HG03521 (cell line): Measurements from ENCODE around the gene AANAT.

ENCODE experiments used
- ATAC-seq: cut with Tn5 transposase; IDR thresholded peaks from one replicate; pipeline ENCODE4 v1.9.1; 2021; ENCODE audit warnings: mild to moderate bottlenecking, moderate library complexity; ENCODE audit not compliant: unreplicated experiment

The AANAT gene

DNA sequence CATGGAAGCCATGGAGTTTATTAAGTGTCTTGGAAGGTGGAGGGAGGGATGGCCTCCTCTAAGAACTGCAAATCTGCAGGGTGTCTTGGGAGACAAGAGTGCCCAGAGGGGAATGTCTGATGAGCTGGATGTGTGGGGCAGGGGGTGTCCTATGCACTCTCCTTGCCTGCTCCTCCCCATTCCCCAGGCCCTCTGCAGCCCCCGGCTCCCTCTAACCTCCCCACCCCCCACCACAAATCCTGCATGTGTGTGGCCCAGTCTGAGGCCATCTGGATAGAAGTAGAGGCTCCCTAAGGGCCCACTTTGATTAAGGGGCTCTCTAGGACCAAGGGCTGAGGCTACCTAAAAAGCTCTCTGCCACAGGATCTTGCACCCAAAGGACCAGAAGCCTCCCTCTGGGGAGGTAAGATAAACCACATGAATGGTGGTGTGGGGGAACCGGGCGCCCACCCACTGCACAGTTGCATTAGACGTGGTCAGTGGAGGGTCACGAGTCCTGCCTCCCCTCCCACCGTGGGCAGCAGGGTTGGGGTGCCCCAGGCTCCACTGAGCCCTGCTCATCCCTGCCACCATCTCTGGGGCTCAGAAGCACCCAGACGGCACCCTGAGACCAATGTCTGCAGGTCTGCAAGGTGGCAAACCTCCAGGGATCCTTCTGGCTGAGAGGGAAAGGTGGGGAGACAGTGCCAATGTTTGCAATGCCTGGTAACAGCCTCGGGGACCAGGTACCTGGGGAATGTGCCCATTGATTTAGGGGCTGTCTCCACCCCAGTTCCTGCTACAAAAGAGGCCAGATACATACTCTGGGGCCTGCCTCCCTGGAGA, 618 bp downstream of the AANAT start:
- ATAC-seq: no peak

DNA sequence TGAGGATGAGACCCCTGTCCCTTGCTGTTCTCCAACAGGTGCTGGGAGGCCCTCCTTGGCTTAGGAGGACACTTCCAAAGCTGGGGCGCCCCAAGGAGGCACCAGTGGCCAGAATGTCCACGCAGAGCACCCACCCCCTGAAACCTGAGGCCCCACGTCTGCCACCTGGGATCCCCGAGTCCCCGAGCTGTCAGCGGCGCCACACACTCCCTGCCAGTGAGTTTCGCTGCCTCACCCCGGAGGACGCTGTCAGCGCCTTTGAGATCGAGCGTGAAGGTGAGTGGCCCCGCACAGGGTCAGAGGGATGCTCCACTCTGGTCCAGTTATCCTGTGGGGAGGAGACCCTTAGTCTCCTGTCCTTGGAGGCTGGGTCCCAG, 1.2 kb downstream of the AANAT start:
- no peak for ATAC-seq

DNA sequence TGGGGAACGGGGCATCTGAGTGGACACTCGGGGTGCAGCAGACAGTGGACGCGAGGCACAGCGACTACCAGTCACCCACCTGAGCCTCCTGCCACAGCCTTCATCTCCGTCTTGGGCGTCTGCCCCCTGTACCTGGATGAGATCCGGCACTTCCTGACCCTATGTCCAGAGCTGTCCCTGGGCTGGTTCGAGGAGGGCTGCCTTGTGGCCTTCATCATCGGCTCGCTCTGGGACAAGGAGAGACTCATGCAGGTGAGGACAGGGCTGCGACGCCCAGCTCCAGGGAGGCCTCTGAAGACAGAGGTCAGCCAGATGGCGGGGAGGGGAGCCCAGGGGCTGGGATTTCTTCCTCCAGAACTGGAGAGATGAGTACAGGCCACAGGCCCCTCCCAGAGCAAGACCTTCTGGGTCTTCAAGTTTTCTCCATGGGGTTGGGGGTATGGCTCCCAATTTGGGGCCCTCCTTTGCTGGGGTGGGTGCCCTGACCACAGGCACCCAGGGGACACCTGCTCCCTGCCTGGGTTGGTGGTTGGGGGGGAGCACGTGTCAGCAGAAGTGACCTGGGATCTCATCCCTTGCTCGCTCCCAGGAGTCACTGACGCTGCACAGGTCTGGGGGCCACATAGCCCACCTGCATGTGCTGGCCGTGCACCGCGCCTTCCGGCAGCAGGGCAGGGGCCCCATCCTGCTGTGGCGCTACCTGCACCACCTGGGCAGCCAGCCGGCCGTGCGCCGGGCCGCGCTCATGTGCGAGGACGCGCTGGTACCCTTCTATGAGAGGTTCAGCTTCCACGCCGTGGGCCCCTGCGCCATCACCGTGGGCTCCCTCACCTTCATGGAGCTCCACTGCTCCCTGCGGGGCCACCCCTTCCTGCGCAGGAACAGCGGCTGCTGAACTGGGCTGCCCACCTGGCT, 1.9 kb downstream of the AANAT start:
- no peak for ATAC-seq

DNA sequence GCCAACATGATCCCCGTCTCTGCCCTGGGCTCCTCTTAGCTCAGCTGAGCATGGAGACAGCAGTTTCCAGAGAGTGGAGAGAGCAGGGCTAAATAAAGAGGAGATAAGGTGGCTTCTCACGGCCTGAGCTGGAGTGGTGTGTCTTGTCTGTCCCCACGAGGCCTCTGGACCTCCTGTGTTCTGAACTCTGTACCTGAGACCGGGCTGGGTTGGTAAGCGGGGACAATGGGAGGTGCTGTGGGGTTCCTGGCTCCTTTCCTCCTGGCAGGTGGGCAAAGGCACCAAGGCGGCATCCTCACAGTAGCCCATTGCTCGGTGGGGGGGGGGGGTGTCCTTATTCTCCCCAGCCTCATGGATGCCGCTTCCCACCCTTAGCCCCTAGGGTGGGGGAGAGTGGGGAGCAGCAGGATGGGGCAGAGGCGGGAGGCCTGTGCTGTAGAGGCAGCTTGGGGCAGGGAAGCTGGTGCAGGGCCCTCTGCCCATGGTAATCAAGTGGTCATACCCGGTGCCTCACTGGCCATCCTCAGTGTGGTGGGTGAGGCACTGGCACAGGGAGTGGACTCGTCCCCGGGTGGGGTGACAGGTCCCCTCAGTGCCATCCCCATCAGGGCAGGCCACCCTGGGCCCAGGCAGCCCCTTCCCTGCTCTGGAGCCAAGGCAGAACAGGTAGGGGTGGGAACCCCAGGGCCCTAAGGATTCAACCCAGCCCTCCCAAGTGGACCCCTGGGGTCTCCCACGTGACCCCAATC, 2.8 kb downstream of the AANAT start:
- ATAC-seq: no peak

DNA sequence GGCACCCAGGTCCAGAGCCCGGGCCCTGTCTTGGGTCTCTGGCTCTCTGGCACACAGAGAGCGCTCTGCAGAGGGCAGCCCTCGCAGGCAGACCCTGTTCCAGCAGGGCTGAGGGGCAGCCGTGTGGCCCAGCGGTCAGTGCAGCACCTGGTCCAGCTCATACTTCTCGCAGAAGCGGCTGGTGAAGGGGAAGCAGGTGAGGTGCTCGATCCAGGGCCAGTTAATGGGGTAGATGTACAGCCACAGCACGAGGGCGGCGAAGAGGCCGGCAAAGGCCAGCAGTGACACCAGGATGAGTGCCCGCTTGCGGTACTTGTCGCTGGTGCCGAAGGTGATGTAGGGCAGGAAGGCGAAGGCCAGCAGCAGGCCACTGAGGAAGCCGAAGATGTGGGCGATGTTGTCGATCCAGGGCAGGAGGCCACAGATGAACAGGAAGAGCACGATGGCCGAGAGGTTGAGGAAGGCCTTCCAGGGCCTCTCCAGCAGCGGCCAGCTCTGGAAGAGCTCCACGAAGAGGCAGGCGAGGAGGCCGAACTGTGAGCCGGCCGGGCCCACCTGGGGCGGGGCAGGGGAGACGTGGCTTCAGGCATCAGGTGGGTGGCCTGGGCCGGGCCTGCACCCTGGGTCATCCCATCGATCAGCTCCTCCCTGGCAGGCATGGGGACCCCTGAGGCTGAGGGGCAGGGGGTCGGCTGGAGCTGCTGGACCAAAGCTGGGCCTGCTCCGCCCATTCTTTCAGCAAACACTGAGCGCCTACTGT, 4.3 kb downstream of the AANAT start:
- ATAC-seq: no peak

DNA sequence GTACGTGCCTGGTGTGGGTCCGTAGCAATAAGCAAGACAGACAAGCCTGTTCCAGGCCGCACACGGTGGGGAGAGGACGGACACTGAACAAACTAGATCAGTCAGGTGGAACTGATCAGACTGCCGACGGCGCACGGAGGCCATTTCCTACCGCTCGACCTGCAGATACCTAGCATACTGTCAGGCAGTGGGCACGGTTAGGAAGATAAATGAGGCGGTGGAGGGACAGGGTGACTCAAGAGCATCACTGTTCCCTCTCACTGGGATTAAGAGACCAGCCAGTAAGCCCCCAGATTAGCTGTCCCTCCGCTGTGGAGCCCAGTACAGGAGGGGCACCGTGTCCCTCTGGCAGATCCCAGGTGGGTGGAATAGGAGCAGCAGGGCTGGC, 4.8 kb downstream of the AANAT start:
- no peak for ATAC-seq

DNA sequence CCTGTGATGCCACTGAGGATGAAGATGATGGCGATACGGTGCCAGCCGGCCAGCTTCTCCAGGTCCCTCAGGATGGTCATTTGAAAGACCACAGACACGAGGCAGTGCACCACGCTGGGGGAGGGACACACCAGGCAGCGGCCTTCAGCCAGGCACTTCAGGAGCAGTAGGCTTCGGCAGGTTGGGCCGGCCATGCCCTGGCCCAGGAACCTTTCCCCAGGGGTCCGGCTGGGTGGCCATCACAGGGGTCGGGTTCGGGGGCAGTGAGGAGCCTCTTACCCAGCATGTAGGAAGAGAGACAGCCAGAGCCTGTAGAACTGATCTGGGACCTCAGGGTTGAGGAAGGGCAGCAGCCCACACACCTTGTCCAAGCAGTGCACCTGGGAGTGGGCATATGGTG, 5.3 kb downstream of the AANAT start:
- ATAC-seq: no peak

DNA sequence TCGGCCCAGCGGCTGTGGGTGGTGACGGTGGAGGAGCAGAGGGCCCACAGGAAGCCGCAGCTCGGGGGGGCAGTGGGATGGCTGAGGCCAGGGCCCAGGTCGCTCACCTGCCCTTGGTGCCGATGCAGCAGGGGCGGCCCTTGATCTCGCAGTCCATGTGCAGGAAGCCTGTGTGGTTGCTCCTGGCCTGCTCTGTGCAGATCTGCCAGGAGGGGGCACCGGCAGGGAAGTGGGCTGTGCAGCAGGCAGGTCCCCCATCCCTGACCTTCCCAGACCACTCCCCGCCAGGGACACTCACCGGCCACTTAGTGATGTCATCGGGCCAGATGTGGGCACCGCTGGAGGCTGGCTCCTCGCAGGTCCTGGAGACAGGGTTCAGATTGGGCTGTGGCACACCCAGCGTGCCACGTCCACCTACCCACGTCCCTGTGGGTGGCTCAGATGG, 6.2 kb downstream of the AANAT start:
- ATAC-seq: no peak

DNA sequence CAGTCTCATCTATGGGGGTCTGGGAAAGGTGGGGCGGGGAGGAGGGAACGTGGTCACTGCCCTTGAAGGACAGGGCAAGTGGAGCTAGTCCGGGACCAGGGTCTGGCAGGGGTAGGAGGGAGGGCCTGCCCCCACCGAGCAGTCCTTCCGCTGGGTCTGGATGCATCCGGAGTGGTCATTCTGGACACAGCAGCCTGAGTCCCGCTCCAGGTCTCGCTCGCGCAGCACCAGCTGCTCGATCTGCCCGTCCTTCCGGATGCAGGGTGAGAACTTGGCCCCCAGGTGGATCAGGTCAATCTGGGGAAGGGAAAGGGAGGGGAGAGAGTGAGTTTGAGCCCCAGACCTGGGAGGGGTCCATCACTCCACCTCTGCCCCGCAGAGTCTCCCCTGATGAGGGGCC, 6.8 kb downstream of the AANAT start:
- no peak for ATAC-seq

DNA sequence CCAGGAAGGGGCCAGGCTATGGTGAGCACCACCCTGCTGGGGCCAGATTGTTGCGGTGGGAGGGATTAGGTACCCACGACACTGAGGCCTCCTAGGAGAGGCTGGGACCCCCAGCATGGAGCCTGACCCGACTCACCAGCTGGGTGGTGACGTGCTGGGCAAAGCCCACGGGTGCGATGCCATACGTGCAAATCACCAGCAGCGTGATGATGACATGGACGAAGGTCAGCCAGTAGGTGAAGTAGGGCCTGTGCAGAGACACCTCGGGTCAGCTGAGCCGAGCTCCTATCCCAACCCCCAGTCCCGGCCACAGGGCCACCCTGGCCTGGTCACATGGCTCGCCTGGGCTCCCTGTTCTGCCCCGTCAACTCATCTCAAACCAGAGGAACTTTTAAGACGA, 7.5 kb downstream of the AANAT start:
- ATAC-seq: no peak

DNA sequence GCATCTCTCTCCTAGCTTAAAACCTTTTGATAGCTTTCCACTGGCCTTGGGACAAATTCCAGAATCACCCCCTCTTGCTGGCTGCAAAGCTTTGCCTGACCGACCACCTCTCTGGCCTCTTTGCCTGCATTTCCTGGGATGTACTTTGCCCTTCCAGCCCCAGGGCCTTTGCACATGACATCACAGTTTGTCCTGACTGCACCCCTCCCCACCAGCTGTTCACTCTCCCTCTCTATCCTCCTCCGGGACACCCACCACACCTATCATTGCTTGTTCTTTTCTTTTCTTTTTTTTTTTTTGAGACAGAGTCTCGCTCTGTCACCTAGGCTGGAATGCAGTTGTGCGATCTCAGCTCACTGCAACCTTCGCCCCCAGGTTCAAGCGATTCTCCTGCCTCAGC, 7.9 kb downstream of the AANAT start:
- ATAC-seq: no peak

DNA sequence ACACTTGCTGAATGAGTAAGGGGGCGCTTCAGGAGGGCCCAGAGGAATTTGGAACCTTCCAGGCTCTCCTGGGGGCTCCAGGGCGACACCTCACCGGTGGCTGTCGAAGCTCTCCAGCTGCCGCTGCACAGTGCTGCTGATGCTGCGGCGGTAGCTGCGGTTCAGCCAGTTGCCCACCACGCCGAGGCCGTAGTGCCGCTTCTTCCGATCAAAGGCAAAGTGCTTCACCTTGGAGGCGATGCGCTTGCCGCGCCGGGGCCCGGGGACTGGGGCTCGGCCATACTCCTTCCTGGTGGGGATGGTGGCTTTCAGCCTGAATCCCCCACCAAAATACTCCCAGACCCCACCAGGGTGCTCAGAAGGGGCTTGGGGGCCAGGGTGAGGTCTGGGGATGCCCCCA, 9.3 kb downstream of the AANAT start:
- ATAC-seq: no peak

DNA sequence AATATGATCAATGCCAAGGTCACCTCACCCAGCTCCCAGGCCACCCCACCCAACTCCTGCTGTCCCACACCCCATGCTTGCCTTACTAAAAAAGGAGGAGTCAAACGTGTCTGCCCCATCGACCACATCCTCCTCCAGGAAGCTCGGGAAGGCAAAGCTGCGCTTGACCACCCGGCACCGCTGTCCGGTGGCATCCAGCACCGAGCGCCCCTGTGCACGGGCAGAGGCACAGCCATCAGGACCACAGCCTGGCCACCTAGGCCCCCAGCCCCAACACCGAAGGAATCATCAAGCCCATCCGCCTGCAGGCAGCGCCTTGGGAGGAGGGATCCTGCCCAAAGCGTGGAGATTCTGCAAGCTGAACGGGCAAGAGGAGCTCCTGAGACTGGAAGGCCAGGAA, 10.2 kb downstream of the AANAT start:
- no peak for ATAC-seq

DNA sequence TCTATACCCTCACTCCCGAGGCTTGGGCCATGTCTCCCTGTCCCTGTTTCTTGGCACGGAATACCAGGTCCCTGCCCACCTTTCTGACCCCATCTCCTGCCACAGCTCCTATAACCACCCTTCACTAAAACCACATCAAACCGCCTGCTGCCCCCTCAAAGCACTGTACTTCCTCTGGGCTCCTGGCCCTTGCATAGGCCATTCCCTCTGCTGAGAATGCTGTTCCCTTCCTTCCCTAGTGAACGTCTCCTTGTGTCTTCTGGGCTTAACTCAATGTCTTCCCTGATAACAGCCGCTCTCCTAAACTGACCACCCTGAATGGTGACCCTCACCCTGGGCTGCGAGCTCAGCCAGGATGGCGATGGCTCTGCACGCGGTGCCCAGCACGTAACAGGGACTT, 10.7 kb downstream of the AANAT start:
- no peak for ATAC-seq

DNA sequence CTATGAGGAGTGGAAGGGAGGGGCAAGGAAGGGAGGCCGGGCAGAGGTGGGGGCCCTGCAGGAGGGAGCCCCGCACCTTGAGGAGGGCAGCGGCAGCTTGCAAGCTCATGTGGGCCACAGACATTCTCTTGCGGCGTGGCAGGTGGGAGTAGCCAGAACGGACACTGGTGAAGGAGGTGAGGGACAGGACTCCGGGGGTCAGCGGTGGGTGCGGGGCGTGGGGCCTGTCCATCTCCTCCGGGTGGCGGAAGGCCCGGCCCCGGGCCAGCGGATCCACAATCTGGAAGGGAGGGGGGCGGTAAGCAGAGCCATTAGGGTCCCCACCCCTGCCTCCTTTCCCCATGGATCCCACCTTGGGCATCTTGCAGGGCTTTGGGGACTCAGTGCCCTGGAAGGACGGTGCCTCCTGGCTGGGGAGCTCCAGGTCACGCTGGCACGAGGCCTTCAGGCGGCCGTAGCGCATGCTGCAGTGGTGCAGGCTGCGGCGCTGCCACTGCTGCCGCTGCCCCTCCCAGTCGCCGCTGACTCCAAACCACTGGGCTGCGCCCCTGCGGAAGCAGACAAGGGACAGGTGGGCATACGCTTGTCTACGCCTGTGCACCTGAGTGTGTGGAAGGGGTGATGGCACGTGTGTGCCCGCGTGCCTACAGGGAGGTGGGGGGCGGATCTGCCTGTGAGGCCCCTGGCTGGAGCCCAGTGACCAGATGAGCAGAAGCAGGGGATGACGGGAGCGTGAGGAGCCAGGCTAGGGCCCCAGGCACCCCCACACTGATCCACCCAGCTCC, 11.5 kb downstream of the AANAT start:
- no peak for ATAC-seq

DNA sequence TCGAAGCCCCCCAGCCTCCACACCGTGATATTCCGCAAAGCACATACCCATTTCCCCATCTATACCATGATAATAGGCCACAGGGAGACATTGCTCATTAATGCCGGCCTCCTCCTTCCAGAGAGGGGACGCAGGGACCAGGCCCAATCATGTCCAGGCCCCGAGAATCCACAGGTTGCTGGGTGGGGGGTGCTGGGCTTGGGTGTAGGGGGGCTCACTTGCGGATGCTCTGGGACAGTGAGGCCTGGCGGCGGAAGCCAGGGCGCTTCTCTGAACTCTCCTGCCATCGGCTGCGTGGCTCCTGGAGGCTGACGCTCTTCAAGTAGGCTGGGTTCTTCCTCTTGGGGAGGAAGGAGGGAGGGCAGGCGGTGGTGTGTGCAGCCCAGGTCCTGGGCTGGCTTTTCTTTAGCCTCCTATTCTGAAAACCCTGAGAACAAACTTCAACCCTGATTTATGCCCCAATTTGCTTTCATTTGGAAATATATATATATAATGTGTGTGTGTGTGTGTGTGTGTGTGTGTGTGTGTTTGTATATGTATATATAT, 12.2 kb downstream of the AANAT start:
- ATAC-seq: no peak

DNA sequence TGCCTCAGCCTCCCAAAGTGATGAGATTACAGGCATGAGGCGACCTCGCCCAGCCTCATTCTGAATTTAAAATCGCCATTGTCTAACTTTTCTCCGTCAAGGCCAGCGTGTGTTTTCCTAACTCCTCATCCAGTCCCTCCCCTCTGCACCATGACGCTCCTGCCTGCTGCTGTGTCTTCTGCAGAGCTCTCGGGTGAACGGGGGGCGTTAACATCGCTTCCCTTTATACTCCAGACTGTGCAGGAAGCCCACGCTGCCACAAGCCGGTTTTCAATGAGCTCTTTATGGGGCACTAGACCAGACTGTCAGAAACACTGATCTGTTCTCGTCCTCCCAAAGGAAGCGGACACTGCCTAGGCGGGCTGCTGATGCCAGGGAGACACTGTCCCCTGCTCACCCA, 13.2 kb downstream of the AANAT start:
- ATAC-seq: no peak

DNA sequence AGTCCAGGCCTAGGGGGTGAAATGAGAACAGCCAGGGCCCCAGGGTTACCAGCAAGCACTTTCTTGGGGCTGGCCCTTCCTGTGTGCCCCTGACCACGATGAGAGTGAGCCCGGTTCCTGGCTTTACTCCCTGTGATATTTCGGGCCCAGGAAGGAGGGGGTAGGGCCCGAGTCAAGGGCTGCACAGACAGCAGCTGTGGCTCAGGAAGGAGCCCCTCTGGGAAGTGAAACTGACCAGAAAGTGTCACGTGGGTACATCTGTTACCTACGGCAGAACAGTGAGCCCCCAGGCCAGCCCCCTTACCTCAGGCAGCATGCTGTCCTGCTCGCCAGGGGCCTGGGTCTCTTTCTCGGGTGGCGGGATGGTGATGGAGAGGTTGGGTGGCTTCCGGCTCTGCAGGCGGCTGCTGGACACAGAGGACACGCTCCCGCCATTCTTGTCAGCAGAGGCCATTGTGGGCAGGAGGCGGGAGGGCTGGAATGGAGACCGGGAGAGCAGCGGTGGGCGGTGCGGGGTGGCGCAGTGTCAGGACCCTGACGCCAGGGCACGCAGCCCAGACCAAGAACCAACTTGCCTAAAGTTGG, 13.8 kb downstream of the AANAT start:
- ATAC-seq: peak; percentile 43

DNA sequence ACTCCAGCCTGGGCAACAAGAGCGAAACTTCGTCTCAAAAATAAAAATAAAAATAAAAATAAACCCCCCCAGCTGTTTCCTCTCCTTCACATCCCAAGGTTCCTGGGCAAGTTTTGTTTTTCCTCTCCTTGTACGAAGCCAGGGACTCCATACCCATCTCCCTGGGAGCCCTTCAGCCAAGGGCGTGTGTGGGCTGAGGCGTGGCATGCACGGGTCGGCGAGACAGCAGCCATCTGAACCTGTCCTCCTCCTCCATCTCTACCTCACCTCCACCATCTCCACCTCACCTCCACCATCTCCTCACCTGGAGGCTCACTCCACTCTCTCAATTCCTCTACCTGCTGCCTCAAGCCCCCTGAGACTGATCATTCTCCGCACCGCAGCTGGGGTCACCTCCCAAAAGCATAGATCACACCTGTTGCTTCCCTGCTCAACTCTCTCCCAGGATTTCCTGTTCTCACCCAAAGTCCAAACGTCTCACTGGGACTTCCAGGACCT, 16.9 kb downstream of the AANAT start:
- ATAC-seq: no peak
